Measurements from ENCODE around the gene CAMK4.
"Not testable (repeated sequence)": the region's sequence is repeated elsewhere in the genome, so short reads cannot be mapped to it uniquely, and the experiment has no call there.

The CAMK4 gene

DNA sequence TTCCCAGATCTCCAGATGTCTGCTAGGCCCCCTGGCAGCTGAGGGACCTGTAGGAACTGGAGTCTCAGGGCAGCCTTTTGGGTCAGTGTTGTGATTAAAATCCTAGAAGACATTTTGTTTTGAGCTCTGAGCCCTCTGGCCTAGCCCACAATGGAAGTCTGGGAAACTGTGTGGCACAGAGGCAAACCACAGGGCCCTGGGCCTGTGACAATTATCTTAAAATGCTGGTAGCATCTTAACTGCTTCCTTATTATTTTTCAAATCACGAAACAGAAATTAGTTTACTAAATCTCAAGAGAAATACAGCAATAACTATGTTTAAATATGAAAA lies 162.6 kb downstream of the CAMK4 start:
- DNase-seq = no peak

DNA sequence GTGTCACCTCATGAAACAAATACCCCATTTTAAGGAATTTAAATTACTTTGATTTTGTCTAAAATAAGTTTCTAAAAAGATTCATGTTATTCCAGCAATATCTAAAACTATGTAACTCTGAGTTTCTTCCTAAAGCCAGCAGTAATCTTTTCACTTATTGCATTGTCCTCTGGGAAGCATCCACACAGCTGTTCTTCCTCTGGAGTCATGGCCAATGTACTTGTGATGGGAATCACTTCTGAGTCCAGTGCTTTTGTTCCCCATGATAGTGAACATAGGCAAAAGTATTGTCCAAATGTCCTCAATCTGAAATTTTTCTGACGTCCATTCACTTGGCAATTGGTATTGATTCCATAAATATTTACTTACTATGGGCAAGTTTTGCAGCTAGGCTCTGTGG lies 163.2 kb downstream of the CAMK4 start:
- DNase-seq = no peak

DNA sequence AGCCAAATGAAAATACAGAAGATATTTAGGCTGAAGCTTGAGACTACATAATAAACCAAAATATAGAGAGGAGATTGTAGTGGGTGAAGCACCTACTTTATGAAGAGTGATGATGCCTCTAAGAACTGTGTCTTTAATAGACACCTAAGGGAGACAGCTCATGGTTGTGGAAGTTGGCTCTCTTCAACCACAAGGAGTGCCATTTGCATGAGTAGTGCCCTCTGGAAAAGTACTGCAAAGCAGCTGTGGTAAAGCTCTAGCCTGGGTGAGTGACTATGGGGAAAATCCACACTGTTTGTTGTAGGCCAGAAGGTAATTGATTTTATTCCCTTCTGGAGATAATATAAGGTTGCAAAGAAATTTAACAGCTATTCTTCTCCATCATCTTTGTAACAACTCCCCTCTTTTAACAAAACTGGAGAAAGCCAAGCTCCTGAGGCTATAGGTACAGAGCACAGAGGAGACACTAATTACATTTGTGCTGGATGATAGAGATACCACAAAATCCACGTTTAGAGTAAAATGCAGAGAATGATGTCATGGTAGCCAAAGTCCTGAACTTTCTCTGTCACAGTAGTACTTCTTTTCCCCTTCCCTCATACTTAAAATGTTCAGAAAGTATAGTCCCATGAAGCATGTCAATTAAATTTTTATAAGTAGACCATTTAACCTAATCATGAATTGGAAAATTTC lies 165.4 kb downstream of the CAMK4 start:
- DNase-seq = no peak

DNA sequence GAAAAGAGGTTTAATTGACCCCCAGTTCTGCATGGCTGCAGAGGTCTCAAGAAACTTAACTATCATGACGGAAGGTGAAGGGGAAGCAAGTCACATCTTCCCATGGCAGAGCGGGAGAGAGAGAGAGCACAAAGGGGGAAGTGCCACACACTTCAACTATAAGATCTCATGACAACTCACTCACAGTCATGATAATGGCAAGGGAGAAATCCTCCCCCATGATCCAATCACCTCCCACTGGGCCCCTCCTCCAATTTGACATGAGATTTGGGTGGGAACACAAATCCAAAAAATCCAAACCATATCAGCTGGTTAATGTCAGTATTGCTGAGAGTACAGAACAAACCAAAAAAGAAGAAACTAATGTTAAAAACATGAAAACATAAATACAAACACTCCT lies 168.0 kb downstream of the CAMK4 start:
- DNase-seq = no peak

DNA sequence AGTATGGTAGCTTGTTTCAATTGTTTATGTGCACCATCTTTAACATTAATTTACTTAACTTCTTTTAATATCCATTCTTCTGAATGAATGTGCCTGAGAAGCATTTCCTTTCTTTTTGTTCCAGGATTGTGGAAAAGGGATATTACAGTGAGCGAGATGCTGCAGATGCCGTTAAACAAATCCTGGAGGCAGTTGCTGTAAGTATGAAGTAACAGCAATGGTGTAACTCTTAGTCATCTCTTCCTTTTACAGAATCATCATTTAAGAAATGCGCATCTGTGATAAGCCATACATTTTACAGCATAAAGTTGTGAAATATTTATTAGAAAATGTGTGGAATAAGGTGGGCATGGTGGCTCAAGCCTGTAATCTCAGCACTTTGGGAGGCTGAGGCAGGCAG lies 170.4 kb downstream of the CAMK4 start:
- no peak for DNase-seq

DNA sequence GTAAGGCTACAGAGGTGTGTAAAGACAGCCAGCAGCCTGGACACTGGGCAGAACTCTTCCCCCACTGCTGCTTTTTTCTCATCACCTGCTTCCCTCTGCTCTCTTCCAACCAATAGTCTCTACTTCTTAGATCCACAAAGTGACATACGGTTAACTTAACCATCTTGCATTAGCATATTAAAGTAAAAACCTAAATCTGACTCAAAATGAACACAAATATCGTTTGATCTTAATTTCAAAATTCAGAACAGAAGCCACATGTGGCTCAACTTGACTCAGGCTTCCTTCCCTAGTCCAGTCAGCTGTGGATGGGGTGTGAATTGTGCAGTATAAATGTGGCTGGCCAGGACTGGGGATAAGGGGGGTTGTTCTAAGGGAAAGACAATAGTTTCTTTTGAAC lies 173.8 kb downstream of the CAMK4 start:
- no peak for DNase-seq

DNA sequence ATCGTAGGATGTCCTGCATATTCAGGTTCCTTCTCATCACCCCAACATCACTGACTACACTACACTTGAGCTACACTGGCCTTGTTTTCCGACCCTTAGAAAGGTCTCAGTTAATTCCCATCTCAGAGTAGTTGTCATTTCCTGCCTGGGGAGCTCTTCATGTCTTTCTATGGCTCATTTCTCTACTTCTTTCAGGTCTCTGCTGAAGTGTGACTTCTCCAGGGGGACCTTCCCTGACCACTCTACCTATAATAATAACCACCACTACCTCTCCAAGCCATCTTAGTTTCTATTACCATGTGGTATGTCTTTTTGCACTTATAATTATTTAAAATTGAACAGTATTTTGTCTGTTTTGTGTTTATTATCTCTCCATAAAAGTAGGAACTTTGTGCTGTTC lies 174.9 kb downstream of the CAMK4 start:
- DNase-seq = no peak

DNA sequence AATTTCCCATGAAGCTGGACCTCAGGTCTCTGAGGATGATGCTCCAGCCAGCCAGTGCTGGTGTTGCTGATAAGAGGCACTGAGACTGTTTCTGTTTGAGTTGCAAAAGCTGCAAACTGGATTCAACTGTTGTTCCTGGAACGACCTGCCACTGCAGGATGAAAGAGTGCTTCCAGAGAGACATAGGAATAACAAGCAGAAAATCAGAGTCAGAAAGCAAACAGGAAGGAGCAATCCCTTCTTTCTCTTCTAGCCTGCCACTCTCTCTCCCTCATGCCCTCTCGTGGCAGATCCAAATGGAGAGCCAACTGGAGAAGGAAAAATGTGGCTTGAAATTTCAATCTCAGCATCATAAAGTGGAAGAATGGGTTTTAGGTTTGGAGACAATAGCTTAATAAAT lies 177.7 kb downstream of the CAMK4 start:
- no peak for DNase-seq

DNA sequence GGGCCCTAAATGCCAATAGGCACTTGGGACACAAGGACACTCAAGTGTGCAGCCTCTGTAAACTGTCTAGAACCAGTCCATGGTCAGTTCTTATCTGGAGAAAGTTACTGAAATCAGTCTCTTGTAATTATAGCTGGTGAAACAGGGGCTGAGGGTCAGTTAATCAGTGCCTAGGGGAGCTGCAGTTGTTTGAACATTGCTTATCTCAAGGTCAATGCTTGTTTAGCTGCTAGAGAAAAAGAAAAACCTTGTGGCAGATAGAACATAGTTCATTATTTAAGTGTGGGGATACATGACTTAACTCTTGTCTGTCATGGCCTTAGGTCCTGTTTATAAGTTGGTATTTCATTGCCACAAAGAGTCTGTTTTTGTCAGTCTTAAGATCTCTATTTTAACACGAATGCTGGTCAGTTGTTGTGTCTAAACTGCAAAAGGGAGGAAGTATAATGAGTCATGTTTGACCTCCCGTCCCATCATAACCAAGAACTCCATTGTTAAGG lies 180.1 kb downstream of the CAMK4 start:
- no peak for DNase-seq

DNA sequence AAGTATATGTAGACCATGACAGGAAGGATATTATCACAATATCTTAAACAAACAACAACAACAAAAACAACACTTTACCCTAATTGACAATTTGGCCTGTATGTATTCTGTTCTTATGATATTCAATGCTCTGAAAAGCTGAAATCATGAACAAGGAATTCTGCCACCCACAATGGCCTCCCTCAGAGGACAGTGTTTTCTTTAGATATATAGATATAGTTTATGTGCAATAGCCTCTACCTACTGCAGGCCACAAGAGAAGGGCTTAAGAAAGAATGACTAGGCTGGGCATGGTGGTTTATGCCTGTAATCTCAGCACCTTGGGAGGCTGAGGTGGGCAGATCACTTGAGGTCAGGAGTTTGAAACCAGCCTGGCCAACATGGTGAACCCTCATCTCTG lies 183.4 kb downstream of the CAMK4 start:
- no peak for DNase-seq

DNA sequence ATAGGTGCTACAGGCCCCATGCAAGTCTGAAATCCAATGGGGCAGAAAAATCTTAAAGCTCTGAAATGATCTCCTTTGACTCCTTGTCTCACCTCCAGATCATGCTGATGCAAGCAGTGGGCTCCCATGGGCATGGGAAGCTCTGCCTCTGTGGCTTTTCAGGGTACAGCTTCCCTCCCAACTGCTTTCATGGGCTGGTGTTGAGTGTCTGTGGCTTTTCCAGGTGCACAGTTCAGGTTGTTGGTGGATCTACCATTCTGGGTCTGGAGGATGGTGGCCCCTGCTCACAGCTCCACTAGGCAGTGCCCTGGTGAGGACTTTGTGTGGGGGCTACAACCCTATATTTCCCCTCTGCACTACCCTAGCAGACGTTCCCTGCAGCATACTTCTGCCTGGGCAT lies 184.6 kb downstream of the CAMK4 start:
- no peak for DNase-seq

DNA sequence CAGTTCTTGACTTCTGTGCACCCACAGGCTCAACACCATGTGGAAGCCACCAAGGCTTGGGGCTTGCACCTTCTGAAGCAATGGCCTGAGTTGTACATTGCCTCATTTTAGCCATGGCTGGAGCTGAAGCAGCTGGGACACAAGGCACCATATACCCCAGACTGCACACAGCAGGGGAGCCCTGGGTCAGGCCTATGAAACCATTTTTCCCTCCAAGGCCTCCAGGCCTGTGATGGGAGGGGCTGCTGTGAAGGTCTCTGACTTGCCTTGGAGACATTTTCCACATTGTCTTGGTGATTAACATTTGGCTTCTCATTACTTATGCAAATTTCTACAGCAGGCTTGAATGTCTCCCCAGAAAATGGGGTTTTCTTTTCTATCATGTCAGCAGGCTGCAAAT lies 185.1 kb downstream of the CAMK4 start:
- not testable (repeated sequence) for DNase-seq

DNA sequence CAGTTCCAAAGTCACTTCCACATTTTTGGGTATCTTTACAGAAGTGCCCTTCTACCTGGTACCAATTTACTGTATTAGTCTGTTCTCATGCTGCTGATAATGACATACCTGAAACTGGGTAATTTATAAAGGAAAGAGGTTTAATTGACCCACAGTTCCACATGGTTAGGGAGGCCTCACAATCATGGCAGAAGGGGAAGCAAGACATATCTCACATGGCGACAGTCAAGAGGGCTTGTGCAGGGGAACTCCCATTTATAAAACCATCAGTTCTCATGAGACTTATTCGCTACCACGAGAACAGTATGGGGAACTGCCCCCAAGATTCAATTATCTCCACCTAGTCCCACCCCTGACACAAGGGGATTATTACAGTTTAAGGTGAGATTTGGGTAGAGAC lies 185.9 kb downstream of the CAMK4 start:
- not testable (repeated sequence) for DNase-seq

DNA sequence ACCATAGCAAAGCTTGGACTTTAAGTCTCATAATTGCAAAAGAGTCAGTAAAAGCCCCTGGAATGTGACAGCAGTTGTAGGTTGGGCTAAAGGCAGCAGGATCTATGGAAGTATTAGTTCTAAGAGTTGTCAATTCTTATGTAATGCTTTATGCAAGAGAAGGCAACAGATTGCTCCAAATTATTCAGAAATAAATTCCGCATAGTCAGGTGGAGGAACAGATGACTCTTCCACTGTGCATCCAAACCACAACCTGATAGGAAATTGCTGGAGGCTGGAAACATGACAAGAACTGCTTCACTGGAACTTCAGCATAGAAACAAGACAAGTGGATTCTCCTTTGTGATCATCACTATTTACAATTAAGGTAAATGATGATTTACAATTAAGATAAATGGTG lies 187.1 kb downstream of the CAMK4 start:
- no peak for DNase-seq

DNA sequence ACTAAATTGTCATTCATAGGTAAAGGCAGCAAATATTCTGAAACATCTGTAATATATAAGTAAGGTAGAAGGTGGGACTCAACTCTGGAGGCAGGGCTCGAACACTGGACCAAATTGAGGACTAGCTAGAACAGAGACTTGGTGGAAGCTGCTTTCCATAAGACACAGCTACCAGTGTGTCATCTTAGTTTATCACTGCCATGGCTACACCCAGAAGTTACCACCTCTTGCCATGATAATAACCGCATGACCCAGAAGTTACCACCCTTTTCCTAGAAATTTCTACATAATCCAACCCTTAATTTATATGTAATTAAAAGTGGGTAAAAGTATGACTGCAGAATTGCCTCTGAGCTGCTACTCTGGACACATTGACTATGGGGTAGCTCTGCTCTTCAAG lies 188.4 kb downstream of the CAMK4 start:
- no peak for DNase-seq

DNA sequence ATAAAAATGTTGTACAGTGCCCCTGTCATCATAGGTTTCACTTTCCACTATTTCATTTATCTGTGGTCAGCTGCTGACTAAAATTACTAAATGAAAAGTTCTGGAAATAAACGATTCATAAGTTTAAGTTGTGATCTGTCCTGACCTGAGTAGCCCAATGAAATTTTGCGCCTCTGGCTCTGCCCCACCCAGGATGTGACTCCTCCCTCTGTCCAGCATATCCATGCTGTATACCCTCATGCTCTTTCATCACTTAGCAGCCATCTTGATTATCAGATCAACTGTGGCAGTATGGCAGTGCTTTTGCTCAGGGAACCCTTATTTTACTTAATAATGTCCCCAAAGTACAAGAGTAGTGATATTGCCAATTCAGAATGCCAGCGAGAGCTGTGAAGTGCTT lies 190.9 kb downstream of the CAMK4 start:
- no peak for DNase-seq

DNA sequence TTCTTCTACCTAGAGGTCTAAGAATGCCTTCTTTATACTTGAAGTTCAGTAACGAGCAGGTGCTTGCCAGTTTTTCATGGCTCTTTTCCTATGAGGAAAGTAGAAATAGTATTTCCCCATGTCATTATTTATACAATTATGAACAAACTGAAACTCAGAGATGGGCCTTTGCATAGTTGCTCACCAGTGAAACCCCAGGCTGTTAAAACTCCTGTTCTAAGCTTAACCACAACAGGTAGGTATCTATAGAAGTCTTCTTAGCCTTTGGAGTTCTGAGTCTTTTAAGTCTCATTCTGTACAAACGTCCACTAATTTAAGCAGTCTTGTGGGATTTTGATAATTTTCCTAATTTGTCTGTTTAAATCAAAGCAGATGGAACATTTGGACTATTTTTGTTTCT lies 198.1 kb downstream of the CAMK4 start:
- no peak for DNase-seq

DNA sequence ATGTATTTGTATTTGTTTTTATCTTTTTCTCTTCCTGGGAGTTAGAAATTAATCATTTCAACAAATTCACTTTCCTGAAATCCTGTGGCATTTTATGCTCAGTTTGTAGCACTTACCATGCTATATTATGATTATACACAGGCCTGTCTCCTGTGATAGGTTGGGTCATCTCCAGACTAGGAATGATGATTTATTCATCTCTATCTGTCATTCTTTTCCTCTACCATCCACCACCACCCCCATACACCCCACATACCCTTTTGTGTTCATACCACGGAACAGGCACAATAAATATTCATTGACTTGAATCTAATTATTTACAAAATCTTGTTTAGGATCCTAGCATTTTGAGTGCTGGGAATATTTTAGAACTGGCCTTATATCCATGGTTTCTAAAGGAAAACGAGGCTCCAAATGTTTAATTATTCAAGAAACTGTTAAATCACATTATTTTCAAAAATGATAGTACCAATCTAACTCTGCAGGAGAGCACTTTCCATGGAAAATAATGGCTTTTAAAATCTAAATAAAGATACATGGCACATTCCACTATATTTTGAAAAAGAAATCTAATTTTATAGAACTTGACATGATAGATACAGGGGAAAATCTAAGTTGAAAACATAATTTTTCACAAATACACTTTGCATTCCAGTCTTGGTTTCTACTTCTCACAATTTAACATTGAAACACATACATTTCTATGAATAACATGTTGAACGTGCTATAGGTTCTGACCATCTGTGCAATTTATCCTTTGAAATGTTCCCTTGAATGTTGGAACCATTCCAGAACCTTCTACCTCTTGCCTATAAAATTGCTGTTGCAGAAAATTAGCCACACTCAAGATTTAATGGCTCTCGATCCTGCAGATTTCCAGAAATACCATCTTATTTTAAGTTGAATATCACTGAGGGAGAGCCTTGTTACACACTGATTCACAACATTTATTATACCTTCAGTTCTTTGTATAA lies 198.8 kb downstream of the CAMK4 start:
- DNase-seq = no peak

DNA sequence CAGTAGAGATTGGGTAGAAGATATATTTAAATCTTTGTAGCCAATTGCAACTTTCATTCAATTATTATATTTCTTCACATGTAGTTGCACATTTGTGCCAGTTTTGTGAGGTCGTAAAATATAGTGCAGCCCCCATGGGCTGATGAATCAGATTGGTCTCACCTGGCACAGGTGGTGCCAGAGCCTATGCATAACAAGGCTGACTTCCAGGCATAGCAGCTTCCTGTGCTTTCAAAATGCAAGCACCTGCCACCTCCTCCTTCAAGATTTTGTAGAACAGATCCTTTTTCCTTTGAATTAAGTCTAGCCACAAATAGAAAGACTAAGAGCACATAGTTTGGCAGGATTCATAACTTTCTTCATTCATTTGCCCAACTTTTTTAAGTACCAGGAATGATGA lies 201.0 kb downstream of the CAMK4 start:
- DNase-seq = no peak

DNA sequence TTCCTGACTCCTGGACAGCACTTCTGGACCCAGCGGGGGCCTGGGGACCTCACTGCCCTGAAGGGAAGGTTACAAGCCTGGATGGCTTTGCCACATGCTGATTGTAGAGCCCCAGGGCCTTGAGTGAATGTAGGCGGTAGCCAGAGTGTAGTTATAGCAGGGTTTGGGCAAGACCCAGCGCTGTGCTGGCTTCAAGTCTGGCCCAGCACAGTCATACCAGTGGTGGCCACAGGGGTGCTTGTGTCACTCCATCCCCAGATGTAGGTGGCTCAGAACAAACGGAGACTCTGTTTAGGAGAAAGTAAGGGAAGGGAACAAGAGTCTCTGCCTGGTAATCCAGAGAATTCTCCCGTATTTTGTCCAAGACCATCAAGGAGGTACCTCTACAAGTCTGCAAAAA lies 203.6 kb downstream of the CAMK4 start:
- DNase-seq = no peak

DNA sequence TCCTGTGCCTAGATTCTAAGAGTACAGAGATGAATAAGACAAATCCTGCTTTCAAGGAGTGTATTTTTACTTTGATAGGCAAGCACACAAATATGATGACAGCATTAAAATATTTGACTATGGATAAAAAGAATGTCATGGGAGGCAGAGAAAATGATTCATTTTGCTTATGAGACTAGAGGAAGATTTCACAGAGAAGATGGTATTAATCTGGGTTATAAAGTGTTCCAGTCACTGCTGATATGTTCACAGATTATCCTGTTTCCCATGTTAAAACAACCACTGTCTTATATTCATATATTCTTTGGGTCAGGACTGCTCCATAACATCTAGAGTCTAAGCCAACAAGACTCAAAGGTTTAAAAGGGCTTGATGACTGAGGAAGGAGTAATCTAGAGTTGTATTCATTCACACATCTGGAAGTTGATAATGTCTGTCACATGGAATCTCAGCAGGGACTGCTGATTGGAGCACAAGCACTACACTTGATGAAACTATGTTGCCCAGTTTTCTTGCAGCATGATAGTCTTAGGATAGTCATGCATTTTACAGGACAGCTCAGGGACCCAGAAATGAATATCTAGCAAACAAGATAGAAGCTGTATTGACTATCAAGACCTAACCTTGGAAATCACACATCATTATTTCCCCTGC lies 208.8 kb downstream of the CAMK4 start:
- no peak for DNase-seq

DNA sequence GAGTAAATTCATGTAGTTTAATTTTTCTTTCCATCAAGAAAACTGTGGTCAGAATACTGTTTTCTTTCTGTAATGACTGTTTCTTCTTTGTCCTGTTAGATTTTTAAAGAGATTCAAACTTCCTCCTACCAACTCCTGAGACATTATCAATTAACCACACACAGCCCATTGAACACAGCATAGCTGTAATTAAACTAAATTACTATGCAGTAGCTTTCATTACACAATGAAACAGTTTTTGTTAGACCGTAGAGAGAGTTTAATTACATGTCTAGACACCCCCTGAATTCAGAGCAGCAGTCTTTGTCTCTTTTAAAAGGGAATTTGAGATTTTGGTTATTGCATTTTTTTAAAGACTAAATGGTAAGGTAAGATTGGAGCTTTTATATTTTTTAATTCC lies 210.6 kb downstream of the CAMK4 start:
- no peak for DNase-seq

DNA sequence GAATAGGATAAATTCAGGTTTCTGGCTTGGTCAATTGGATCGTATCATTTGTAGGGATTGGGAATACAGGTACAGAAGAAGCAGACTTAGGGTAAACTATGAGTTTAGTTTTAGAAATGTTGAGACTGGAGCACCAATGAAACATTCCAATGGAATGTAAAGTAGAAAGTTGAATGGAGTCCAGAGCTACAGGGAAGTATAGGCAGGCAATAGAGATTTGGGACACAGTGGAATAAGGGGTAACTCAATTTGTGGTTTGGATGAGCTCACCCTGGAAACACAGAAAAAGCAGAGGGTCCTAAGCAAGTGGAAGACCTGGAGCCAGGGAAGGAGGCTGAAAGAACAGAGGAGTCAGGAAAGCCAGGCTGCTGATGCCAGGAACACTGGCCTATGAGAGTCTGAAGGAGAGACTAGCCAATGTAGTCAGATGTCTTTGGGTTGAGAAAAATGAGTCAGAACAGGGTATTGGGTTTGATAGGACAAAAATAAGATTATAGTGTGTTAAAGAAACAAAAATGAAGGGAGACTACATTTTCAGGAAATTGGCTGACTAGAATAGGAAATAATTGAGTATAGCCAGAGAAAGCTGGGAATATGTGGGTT lies 215.4 kb downstream of the CAMK4 start:
- DNase-seq = no peak
